Thyroid gland (tissue), 4 donors: ENCODE data around the gene HSFY1.
"Not testable (repeated sequence)": the region's sequence is repeated elsewhere in the genome, so short reads cannot be mapped to it uniquely, and the experiment has no call there.

Experiments used
- CTCF ChIP-seq, 6 experiments: fragments of 200-600 bp in 3 of 6; fragments of 450-650 bp in 3 of 6; sonication (generic) in 3 of 6; IDR thresholded peaks; one replicate each; pipeline ENCODE4 v1.5.1; 2016 to 2019; ENCODE audit warnings: antibody characterized with exemption in 6 of 6, mild to moderate bottlenecking in 2 of 6, inconsistent platforms in 1 of 6, moderate library complexity in 1 of 6
- POLR2A ChIP-seq, 2 donors: fragments of 450-650 bp; IDR thresholded peaks; one replicate each; pipeline ENCODE4 v1.6.1; 2017; ENCODE audit warnings: antibody characterized with exemption in 2 of 2, mild to moderate bottlenecking in 2 of 2, moderate library complexity in 1 of 2

GRCh38 chrY:18565915-18566314, 19.4 kb downstream of the HSFY1 start:
- TF ChIP-seq CTCF, POLR2A (IDR thresholded peaks at IDR 0.05): not testable (repeated sequence)
